SK-N-MC (cell line): ENCODE results near the gene ERBB4.

Experiments used
- EZH2 ChIP-seq: fragments of 200-600 bp; sonication (generic); IDR thresholded peaks from one replicate; pipeline ENCODE4 v1.6.1; 2017; ENCODE audit warnings: antibody characterized with exemption
- FOXP2 ChIP-seq: optimal IDR thresholded peaks from 2 replicates; pipeline ENCODE3; 2011; ENCODE audit warnings: mild to moderate bottlenecking, moderate library complexity; ENCODE audit not compliant: insufficient read depth; ENCODE audit errors: extremely low read length, control extremely low read depth
- POLR2AphosphoS5 ChIP-seq: IDR thresholded peaks from 2 replicates; pipeline ENCODE4 v1.6.1; 2012; ENCODE audit warnings: mild to moderate bottlenecking, low read depth, low read length, borderline replicate concordance

DNA sequence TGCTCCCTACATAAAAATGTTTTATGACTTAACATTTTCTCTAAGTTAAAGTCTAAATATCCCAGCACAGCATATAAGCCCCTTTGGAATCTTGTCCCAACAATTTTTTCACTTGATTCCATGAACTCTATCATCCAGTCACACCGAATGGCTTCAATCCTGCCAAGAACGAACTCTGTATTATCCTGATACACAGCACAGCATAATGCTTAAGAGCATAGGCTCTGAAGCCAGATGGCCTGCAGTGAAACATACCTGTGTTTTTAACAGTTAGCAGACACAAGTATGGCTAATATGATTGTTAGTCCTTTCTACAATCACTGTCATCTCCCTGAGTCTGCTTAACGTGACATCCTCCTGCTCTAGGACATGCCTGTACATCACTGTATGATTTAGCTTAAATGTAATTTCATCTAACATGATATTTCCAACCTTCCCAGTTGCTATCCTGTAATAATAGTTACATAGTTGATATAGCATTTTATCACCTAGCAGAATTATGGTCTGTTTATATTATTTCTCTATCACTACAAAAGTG is 669.5 kb downstream of the ERBB4 start:
- TF ChIP-seq EZH2, result no peak
- no peak for TF ChIP-seq FOXP2
- TF ChIP-seq POLR2AphosphoS5, result no peak
